AG09319 (cell line): Measurements from ENCODE around the gene SLC9A3.
"Not testable (repeated sequence)": the region's sequence is repeated elsewhere in the genome, so short reads cannot be mapped to it uniquely, and the experiment has no call there.

Source experiments
- DNase-seq: peaks from one replicate; pipeline ENCODE4 v3.0.0-alpha.2; 2010; ENCODE audit warnings: low read depth; ENCODE audit errors: extremely low read depth
- TF ChIP-seq, protein P1 (sequence below): IDR thresholded peaks from 2 replicates; pipeline ENCODE4 v1.5.1; 2011; ENCODE audit warnings: low read depth, mild to moderate bottlenecking, inconsistent platforms, low read length, moderate library complexity

Gene SLC9A3

DNA sequence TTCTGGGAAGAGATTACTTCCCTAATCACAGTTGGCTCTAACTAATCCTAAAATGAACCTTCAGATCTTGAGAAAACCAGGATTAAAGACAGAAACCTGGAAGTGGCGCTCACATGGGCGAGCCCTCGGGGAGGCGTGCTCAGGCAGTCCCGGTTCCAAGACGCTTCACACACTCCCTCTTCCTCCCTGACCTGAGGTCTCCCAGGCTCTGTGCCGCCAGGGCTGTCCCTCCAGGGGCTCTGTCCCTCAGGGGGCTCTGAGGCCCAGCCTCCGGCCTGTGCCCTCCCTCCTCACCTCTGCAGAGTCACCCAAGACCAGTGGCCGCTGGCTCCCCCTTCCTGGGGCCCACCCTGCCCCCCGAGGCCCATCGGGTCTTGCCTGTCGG is 10.2 kb downstream of the SLC9A3 start:
- TF ChIP-seq, protein P1, sequence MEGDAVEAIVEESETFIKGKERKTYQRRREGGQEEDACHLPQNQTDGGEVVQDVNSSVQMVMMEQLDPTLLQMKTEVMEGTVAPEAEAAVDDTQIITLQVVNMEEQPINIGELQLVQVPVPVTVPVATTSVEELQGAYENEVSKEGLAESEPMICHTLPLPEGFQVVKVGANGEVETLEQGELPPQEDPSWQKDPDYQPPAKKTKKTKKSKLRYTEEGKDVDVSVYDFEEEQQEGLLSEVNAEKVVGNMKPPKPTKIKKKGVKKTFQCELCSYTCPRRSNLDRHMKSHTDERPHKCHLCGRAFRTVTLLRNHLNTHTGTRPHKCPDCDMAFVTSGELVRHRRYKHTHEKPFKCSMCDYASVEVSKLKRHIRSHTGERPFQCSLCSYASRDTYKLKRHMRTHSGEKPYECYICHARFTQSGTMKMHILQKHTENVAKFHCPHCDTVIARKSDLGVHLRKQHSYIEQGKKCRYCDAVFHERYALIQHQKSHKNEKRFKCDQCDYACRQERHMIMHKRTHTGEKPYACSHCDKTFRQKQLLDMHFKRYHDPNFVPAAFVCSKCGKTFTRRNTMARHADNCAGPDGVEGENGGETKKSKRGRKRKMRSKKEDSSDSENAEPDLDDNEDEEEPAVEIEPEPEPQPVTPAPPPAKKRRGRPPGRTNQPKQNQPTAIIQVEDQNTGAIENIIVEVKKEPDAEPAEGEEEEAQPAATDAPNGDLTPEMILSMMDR = no peak
- DNase-seq = no peak

DNA sequence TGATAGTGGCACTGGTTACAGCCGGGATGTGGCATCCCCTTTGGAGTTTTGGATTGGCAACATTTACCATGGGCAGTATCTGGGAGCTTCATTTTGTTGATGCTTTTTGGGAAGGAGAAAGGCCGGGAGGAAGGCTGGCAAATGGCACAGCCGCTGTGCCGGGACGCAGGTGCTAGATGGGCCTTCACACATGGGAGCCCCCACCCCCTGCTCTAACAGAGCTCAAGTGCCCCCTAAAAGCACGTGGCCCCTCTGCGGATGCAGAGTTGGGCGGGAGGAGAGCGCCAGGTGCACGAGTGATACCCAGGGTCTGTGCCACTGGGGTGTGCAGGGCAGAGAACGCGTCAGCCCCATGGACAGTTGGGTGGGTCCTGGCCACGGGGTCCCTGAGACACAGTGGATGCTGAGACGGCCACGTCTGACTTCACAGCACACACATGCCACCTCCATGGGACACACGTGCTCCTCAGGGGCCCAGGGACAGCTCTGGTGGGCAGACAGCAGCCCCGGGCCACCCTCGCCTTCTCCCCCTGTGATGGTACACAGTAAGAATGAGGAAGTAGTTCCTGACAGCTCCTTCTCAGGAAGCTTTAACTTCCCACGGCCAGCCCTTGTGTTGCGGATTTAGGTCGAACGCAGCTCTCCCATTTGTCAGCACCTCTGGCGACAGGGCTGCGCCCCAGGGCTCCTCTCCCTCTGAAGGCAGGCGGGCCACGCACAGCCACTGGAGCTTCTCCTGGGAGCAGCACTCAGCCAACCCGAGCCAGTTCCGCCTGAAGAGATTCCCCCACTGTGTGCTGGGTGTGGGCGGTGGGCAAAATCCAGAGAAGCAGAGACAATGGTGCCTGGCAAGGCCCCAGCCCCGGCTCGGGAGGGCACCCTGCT is 10.8 kb downstream of the SLC9A3 start:
- DNase-seq = no peak
- TF ChIP-seq, protein P1 = no peak

DNA sequence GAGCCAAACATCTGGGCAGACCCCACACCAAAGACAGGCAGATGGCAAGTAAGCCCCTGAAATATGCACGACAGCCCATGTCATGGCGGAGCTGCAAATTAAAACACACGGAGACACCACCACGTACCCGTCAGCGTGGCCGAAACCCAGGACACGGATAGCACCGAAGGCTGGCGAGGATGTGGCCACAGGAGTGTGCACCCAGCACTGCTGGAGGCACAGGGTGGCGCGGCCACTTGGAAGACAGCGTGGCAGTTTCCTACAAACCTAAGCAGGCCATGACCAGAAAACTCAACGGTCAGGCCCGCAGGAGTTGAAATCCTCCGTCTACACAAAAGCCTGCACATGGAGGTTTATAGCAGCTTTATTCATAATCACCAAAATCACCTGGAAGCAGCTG is 12.8 kb downstream of the SLC9A3 start:
- DNase-seq = no peak
- TF ChIP-seq, protein P1 = no peak

DNA sequence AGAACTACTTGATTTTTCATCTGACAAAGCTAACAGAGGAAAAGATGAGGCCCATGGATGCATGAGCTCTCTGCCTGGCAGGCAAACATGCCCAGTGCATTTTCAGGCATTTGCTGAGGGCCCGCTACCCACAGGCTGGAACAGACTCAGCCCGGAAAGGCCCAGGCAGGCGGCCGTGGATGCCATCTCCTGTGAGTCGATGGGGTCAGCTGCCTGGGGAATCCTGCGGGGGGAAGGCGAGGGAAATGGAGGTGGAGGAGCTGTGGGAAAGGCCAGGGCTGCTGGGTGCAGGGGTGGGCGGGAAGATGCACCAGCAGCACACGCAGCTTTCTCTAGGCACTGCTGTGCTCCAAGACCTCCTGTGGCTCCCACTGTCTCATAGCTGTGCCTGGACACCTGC is 13.7 kb downstream of the SLC9A3 start:
- TF ChIP-seq, protein P1 = no peak
- DNase-seq = no peak

DNA sequence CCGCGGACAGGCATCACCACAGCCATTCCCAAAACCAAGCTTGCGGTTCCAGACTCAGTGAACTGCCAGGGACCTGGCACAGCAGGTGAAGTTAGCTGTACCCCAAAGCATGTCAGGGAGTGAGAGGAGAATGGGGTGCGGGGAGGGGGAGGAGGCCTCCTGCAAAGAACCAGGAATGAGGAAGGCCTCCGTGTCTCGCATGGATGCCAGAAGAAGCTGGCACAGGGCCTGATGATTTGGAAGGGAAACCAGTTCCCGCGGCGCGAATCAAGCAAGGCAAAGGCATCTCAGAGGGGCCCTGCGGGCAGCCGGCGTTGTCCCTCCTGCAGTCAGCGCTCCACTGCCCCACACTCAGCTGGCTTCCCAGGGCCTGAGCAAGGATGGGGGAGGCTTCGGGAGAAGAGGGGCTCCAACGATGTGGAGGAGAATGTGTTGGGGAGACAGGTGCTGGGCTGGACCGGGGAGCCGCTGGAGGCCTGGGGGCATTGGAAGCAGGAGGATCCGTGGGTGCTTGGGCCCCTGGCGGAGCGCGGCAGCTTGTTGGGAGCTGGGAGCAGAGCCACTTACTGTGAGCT is 14.6 kb downstream of the SLC9A3 start:
- TF ChIP-seq, protein P1 = no peak
- DNase-seq = no peak

DNA sequence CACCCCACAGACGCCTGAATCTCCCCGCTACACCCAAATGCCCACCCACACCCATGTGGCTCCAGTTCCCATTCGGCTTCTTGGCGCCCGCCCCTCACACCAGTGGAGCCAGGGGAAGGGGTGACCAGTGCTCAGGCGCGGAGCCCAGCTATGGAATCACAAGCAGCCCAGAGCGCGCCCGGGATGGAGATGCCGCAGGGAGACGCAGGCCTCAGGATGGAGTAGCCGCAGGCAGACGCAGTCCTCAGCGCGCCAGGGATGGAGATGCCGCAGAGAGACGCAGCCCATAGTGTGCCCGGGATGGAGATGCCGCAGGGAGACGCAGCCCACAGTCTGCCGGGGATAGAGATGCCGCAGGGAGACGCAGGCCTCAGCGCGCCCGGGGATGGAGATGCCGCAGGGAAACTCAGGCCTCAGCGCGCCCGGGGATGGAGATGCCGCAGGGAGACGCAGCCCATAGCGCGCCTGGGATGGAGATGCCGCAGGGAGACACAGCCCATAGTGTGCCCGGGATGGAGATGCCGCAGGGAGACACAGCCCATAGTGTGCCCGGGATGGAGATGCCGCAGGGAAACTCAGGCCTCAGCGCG is 16.2 kb downstream of the SLC9A3 start:
- not testable (repeated sequence) for DNase-seq

DNA sequence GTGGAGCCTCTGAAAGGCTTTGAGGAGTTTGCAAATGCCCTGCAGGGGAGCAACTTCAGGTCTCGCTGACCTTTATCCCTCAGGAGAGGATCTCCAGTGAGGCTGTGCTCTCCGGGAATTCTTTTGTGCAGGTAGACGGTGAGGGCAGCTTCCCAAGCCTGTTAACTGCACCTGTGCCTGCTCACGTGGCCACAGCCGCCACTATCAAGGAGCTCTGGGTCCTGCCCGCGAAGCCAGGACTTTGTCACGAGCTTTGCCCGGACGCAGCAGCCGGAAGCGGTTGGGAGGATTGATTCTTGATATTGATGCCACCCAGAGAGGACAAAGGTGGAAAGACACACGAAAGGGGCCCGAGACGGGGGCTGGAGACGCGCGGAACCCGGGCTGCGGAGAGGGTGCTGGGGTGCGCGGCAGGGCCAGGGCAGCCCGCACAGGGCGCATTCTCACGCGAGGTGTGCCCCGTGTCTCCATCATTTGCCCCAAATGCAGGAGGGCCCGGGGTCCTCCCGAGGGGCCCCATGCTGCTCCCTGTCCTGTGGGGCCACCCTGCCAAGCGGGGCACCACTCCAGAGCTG is 18.2 kb downstream of the SLC9A3 start:
- TF ChIP-seq, protein P1 = no peak
- DNase-seq = no peak
